ENCODE data around the gene LRMDA. TPM values are rescaled to one million over a fixed set of nuclear protein-coding genes. Genes with fewer than 3 reads are reported as not detected.
A peak's percentile ranks its signal among the peaks of the same experiment; 100 is the strongest.

The LRMDA gene
- polyA plus RNA-seq, 2 of the 4 experiments (the other 2 are of a cell fraction), result 4.6 to 5.2 TPM

DNA sequence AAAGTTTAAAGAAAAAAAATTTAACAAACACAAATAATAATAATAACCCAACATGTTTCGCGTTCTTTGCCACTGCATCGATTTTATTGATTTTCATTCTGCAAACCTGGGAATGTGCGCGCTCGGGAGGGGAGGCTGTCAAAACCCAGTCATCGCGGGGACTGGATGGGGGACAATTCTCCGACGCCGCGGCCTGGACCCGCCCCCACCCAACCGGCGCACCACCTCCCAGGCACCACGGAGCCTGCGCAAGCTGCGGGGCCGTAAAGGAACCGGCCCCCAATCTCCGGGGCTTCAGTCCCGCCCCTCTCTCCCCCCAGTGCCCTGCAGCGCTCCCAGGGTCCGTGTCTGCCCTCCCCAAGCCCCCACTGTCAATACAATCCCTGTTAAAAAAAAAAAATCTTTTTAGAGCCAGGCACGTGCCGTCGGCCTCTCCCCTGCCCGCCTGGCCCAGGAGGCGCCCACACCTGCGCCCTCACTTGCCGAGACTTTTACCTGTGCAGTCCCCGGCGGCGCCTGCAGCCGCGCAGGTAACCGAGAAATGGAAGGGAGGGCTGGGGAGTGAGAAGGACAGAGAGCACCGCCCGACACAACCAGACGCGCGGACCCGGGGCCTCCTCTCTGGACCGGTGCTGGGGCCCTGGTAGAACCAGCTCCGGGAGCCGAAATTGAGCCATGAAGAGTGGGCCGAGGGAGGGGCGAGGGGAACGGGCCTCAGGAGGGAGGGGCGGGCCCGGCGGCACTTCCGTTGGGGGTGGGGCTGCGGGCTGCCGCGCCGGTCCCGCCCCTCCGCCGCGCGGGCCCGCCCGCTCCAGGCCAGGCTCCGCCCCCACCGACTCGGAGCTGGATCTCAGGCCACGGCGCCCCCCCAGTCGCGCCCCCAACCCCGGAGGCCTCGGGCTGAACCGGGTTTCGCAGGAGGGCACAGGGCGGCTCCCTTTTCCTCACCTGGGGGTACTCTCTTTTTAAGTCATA lies 22.2 kb upstream of the LRMDA start:
- ChIA-PET POLR2A (interaction anchor here (0.5 to 1.4 kb wide), 6 partner anchors 8 to 748 kb away, joined by 3 to 5 read pairs (median 4); partner anchors contain the start of gene LRMDA), CTCF (interaction anchor here (0.6 to 1.6 kb wide), 5 partner anchors 15 to 619 kb away, joined by 3 to 4 read pairs (median 3); no protein-coding TSS in a partner anchor)
- H3K4me3 ChIP-seq, result peak overlapping the region; percentile 78
- ATAC-seq (peak; percentile 82 to 91), FAIRE-seq (no peak), DNase-seq (ENCODE audit: low read depth in 1 of 2, low spot score in 1 of 2) (peak; percentile 62 to 78)
- peaks cover 5% of the 10 kb centered on the region; the same call in 2 of the 3 replicates for H3K4me1 ChIP-seq
- TF ChIP-seq, protein P1, sequence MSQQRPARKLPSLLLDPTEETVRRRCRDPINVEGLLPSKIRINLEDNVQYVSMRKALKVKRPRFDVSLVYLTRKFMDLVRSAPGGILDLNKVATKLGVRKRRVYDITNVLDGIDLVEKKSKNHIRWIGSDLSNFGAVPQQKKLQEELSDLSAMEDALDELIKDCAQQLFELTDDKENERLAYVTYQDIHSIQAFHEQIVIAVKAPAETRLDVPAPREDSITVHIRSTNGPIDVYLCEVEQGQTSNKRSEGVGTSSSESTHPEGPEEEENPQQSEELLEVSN (IDR thresholded peaks at IDR 0.05; ENCODE audit: borderline replicate concordance, low read depth), result peak; percentile 12; the same call in 1 of the 2 replicates
- 0 out of 2 replicates have a peak, but pooled peaks have one; percentile 35 for TF ChIP-seq MAZ (IDR thresholded peaks at IDR 0.05; ENCODE audit: borderline replicate concordance, low read depth, low read length)
- TF ChIP-seq CBX2 (IDR thresholded peaks at IDR 0.05; ENCODE audit: borderline replicate concordance, low read depth), result no peak
- TF ChIP-seq, protein P2, sequence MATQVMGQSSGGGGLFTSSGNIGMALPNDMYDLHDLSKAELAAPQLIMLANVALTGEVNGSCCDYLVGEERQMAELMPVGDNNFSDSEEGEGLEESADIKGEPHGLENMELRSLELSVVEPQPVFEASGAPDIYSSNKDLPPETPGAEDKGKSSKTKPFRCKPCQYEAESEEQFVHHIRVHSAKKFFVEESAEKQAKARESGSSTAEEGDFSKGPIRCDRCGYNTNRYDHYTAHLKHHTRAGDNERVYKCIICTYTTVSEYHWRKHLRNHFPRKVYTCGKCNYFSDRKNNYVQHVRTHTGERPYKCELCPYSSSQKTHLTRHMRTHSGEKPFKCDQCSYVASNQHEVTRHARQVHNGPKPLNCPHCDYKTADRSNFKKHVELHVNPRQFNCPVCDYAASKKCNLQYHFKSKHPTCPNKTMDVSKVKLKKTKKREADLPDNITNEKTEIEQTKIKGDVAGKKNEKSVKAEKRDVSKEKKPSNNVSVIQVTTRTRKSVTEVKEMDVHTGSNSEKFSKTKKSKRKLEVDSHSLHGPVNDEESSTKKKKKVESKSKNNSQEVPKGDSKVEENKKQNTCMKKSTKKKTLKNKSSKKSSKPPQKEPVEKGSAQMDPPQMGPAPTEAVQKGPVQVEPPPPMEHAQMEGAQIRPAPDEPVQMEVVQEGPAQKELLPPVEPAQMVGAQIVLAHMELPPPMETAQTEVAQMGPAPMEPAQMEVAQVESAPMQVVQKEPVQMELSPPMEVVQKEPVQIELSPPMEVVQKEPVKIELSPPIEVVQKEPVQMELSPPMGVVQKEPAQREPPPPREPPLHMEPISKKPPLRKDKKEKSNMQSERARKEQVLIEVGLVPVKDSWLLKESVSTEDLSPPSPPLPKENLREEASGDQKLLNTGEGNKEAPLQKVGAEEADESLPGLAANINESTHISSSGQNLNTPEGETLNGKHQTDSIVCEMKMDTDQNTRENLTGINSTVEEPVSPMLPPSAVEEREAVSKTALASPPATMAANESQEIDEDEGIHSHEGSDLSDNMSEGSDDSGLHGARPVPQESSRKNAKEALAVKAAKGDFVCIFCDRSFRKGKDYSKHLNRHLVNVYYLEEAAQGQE (IDR thresholded peaks at IDR 0.05), result peak; percentile 73
- peak; percentile 74 for TF ChIP-seq CHD2 (IDR thresholded peaks at IDR 0.05; ENCODE audit: low read length, partially characterized antibody)
- TF ChIP-seq PHF8 (IDR thresholded peaks at IDR 0.05; ENCODE audit: borderline replicate concordance, low read depth), result peak; percentile 63
- TF ChIP-seq ZNF302 (CRISPR knock-in tag; IDR thresholded peaks at IDR 0.05), result no peak
- TF ChIP-seq, protein P3, sequence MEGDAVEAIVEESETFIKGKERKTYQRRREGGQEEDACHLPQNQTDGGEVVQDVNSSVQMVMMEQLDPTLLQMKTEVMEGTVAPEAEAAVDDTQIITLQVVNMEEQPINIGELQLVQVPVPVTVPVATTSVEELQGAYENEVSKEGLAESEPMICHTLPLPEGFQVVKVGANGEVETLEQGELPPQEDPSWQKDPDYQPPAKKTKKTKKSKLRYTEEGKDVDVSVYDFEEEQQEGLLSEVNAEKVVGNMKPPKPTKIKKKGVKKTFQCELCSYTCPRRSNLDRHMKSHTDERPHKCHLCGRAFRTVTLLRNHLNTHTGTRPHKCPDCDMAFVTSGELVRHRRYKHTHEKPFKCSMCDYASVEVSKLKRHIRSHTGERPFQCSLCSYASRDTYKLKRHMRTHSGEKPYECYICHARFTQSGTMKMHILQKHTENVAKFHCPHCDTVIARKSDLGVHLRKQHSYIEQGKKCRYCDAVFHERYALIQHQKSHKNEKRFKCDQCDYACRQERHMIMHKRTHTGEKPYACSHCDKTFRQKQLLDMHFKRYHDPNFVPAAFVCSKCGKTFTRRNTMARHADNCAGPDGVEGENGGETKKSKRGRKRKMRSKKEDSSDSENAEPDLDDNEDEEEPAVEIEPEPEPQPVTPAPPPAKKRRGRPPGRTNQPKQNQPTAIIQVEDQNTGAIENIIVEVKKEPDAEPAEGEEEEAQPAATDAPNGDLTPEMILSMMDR (IDR thresholded peaks at IDR 0.05), result peak; percentile 7; the same call in 1 of the 3 replicates
- TF ChIP-seq JUN (IDR thresholded peaks at IDR 0.05), result peak in 1 of 2 experiments; percentile 56; a peak in 2 of 5 replicates
- TF ChIP-seq, protein P4, sequence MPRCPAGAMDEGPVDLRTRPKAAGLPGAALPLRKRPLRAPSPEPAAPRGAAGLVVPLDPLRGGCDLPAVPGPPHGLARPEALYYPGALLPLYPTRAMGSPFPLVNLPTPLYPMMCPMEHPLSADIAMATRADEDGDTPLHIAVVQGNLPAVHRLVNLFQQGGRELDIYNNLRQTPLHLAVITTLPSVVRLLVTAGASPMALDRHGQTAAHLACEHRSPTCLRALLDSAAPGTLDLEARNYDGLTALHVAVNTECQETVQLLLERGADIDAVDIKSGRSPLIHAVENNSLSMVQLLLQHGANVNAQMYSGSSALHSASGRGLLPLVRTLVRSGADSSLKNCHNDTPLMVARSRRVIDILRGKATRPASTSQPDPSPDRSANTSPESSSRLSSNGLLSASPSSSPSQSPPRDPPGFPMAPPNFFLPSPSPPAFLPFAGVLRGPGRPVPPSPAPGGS (IDR thresholded peaks at IDR 0.05), result 0 out of 3 replicates have a peak, but pooled peaks have one; percentile 5
- peak; percentile 44 for TF ChIP-seq BHLHE40 (IDR thresholded peaks at IDR 0.05; ENCODE audit: low read depth, low read length)
- no peak for TF ChIP-seq MAFK (IDR thresholded peaks at IDR 0.05; ENCODE audit: partially characterized antibody)
- H3K27ac ChIP-seq, result peak overlapping the region; percentile 85 to 98
- H3K9me3 ChIP-seq, result no peaks in the 10 kb centered on the region
- WGBS (ENCODE audit: missing lambda C conversion rate), result under 1% methylated on average over 43 of the region's 76 CpGs
- peak overlapping the region; percentile 99 for H3K4me2 ChIP-seq

All from A549 (cell line).